ENCODE data around the gene BRCA2.

The BRCA2 gene

GRCh38 chr13:32384702-32385101 lies 69.4 kb downstream of the BRCA2 start:
- no peak for DNase-seq (ENCODE audit: low read depth in 1 of 2, low spot score in 1 of 2)

- DNase-seq (ENCODE audit: low read depth in 1 of 2, low spot score in 1 of 2) = no peak
Measured at GRCh38 chr13:32385410-32385809, 70.1 kb downstream of the BRCA2 start.

GRCh38 chr13:32390048-32390447 lies 74.7 kb downstream of the BRCA2 start:
- no peak for DNase-seq (ENCODE audit: low read depth in 1 of 2, low spot score in 1 of 2)

GRCh38 chr13:32390484-32390883 lies 75.2 kb downstream of the BRCA2 start:
- DNase-seq (ENCODE audit: low read depth in 1 of 2, low spot score in 1 of 2) = no peak

- DNase-seq (ENCODE audit: low read depth in 1 of 2, low spot score in 1 of 2) = no peak
Measured at GRCh38 chr13:32391101-32391619, 75.9 kb downstream of the BRCA2 start.

GRCh38 chr13:32403108-32403507 lies 87.8 kb downstream of the BRCA2 start:
- no peak for DNase-seq (ENCODE audit: low read depth in 1 of 2, low spot score in 1 of 2)

- DNase-seq (ENCODE audit: low read depth in 1 of 2, low spot score in 1 of 2) = no peak
Measured at GRCh38 chr13:32407854-32408253, 92.5 kb downstream of the BRCA2 start.

- no peak for DNase-seq (ENCODE audit: low read depth in 1 of 2, low spot score in 1 of 2)
Measured at GRCh38 chr13:32408296-32409000, 93.1 kb downstream of the BRCA2 start.

- DNase-seq (ENCODE audit: low read depth in 1 of 2, low spot score in 1 of 2) = no peak
Measured at GRCh38 chr13:32409001-32409313, 93.6 kb downstream of the BRCA2 start.

- DNase-seq (ENCODE audit: low read depth in 1 of 2, low spot score in 1 of 2) = no peak
Measured at GRCh38 chr13:32409561-32410421, 94.5 kb downstream of the BRCA2 start.

- no peak for DNase-seq (ENCODE audit: low read depth in 1 of 2, low spot score in 1 of 2)
Measured at GRCh38 chr13:32413284-32413683, 98.0 kb downstream of the BRCA2 start.

- no peak for DNase-seq (ENCODE audit: low read depth in 1 of 2, low spot score in 1 of 2)
Measured at GRCh38 chr13:32414580-32414979, 99.3 kb downstream of the BRCA2 start.

- no peak for DNase-seq (ENCODE audit: low read depth in 1 of 2, low spot score in 1 of 2)
Measured at GRCh38 chr13:32415019-32415418, 99.7 kb downstream of the BRCA2 start.

GRCh38 chr13:32417995-32418394 lies 102.7 kb downstream of the BRCA2 start:
- no peak for DNase-seq (ENCODE audit: low read depth in 1 of 2, low spot score in 1 of 2)

- DNase-seq (ENCODE audit: low read depth in 1 of 2, low spot score in 1 of 2) = no peak
Measured at GRCh38 chr13:32419862-32420261, 104.6 kb downstream of the BRCA2 start.

- no peak for DNase-seq (ENCODE audit: low read depth in 1 of 2, low spot score in 1 of 2)
Measured at GRCh38 chr13:32423592-32423991, 108.3 kb downstream of the BRCA2 start.

GRCh38 chr13:32425158-32425557 lies 109.8 kb downstream of the BRCA2 start:
- no peak for DNase-seq (ENCODE audit: low read depth in 1 of 2, low spot score in 1 of 2)

GRCh38 chr13:32426191-32426989 lies 111.1 kb downstream of the BRCA2 start:
- peak in 1 of 2 donors; percentile 8 for DNase-seq (ENCODE audit: low read depth in 1 of 2, low spot score in 1 of 2)

GRCh38 chr13:32426990-32427851 lies 111.9 kb downstream of the BRCA2 start:
- DNase-seq (ENCODE audit: low read depth in 1 of 2, low spot score in 1 of 2) = peak; percentile 22 to 42

GRCh38 chr13:32427852-32428580 lies 112.7 kb downstream of the BRCA2 start, which contains the start of gene N4BP2L1:
TSS of gene N4BP2L1 (minus strand) at chr13:32428130. CDS start at chr13:32428082, 48 bp downstream.
- peak; percentile 70 to 76 for DNase-seq (ENCODE audit: low read depth in 1 of 2, low spot score in 1 of 2)

Data from stimulated activated CD4-positive, alpha-beta T cell treated with anti-CD3 and anti-CD28 coated beads, Interleukin-15, amount 100 ng/mL, for 1 hour (primary cell).